Fibroblast of lung (primary cell): ENCODE data around the gene TXNRD2. TPM values are rescaled to one million over a fixed set of nuclear protein-coding genes. Genes with fewer than 3 reads are reported as not detected.

Source experiments
- DNase-seq, 2 donors: peaks; one replicate each; pipeline versions ENCODE4 v3.0.0 to v3.0.0-alpha.2; 2010; ENCODE audit warnings: low read depth in 2 of 2
- H2AFZ ChIP-seq: 2 replicates; pipeline ENCODE4 v1.5.1; 2012; ENCODE audit warnings: low read length, control low read depth, inconsistent platforms
- H3K27ac ChIP-seq: 2 replicates; pipeline ENCODE4 v1.5.1; 2011; ENCODE audit warnings: low read length, control low read depth; ENCODE audit not compliant: insufficient read depth
- H3K27me3 ChIP-seq: 2 replicates; pipeline ENCODE4 v1.5.1; 2011; ENCODE audit warnings: mild to moderate bottlenecking, low read length; ENCODE audit not compliant: control insufficient read depth, insufficient read depth
- H3K36me3 ChIP-seq: 2 replicates; pipeline ENCODE4 v1.5.1; 2011; ENCODE audit warnings: low read length; ENCODE audit not compliant: control insufficient read depth, insufficient read depth
- H3K4me1 ChIP-seq: 2 replicates; pipeline ENCODE4 v1.5.1; 2011; ENCODE audit warnings: low read length; ENCODE audit not compliant: control insufficient read depth, insufficient read depth; ENCODE audit errors: extremely low read depth
- H3K4me2 ChIP-seq: 2 replicates; pipeline ENCODE4 v1.5.1; 2011; ENCODE audit warnings: low read length, control low read depth; ENCODE audit not compliant: insufficient read depth; ENCODE audit errors: extremely low read depth
- H3K4me3 ChIP-seq, 4 experiments: fragments of 200-600 bp in 1 of 4; sonication (generic) in 1 of 4; replicated peaks in 1 of 4; 2 replicates each; pipeline ENCODE4 v1.5.1; 2011 to 2016; ENCODE audit warnings: low read length in 4 of 4, low read depth in 3 of 4, mild to moderate bottlenecking in 3 of 4, control low read depth in 2 of 4, inconsistent platforms in 1 of 4, mixed read lengths in 1 of 4; ENCODE audit not compliant: insufficient read depth in 1 of 4; ENCODE audit errors: control extremely low read depth in 1 of 4
- H3K79me2 ChIP-seq: 2 replicates; pipeline ENCODE4 v1.5.1; 2012; ENCODE audit warnings: mild to moderate bottlenecking, low read length, inconsistent platforms; ENCODE audit not compliant: control insufficient read depth, insufficient read depth
- H3K9ac ChIP-seq: 2 replicates; pipeline ENCODE4 v1.5.1; 2011; ENCODE audit warnings: mild to moderate bottlenecking, low read length, control low read depth; ENCODE audit not compliant: insufficient read depth
- H3K9me3 ChIP-seq: 2 replicates; pipeline ENCODE4 v1.5.1; 2012; ENCODE audit warnings: low read depth, low read length; ENCODE audit not compliant: control insufficient read depth, insufficient read depth
- H4K20me1 ChIP-seq: 2 replicates; pipeline ENCODE4 v1.5.1; 2011; ENCODE audit warnings: low read length; ENCODE audit not compliant: control insufficient read depth, insufficient read depth; ENCODE audit errors: extremely low read depth
- EZH2 ChIP-seq: IDR thresholded peaks from 2 replicates; pipeline ENCODE4 v1.5.1; 2012; ENCODE audit warnings: low read length, control low read depth, mild to moderate bottlenecking; ENCODE audit errors: missing control alignments
- polyA plus RNA-seq, 2 donors: library from polyadenylated mRNA; depleted of rRNA in 1 of 2; stranded (reverse) in 1 of 2; unstranded in 1 of 2; fragments of >200 nt; gene quantifications; 2 replicates each; pipeline ENCODE4 v1.2.1, GENCODE V29; 2011 to 2012; ENCODE audit warnings: missing spikeins in 1 of 2
- total RNA-seq: library from RNA; depleted of rRNA; stranded (reverse); fragments of >200 nt; gene quantifications from 2 replicates; pipeline ENCODE4 v1.2.1, GENCODE V29; 2014
- TF ChIP-seq, protein P1 (sequence below), 2 donors: IDR thresholded peaks in 1 of 2; conservative IDR thresholded peaks in 1 of 2; 1 replicate in 1 of 2; 2 replicates in 1 of 2; pipeline ENCODE4 v1.5.1; 2011 to 2012; ENCODE audit warnings: low read length in 2 of 2, control low read depth in 1 of 2, inconsistent platforms in 1 of 2, low read depth in 1 of 2, mild to moderate bottlenecking in 1 of 2

The TXNRD2 gene
- total and polyA plus RNA-seq, 2 donors (not counting 1 experiment from before 2014, with no cell fraction given), result 13.2 to 30.7 TPM

DNA sequence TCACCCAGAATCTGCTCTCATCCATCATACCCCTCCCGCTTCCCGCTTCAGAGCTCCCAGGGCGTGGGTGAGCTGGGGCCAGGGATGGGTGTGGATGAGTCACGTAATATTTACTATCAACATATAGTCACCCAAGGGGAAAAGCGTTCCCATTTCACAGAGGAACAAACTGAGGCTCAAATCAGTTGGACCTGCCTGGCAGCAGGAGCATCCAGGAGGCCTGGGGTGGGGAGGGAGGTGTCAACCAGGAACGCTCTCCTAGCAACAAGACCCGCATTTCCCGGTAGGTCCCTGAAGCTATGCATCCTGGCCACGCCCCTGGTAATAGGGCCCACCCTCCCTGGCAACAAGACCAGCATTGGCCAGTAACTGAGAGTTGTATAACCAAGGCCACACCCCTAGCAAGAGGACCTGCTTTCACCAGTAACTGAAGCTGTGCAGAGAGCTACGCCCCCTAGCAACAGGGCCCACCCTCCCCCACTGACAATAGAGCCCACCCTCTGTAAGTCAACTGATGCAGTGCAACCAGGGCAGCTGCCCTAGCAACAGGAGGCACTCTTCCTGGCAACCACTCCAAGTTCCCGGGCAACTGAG lies 32.7 kb upstream of the TXNRD2 start:
- Histone ChIP-seq H3K4me1 (no peaks in the 10 kb centered on the region), H3K4me2 (no peak overlapping the region), H3K4me3 (no peak overlapping the region), H3K27ac (no peak overlapping the region), H4K20me1 (no peaks in the 10 kb centered on the region), H3K27me3 (no peaks in the 10 kb centered on the region), H3K36me3 (peaks cover 12% of the 10 kb centered on the region), H2AFZ (no peak overlapping the region), H3K79me2 (no peaks in the 10 kb centered on the region), H3K9ac (no peak overlapping the region), H3K9me3 (no peaks in the 10 kb centered on the region)
- peak; percentile 32 to 79 for DNase-seq
- TF ChIP-seq, protein P1, sequence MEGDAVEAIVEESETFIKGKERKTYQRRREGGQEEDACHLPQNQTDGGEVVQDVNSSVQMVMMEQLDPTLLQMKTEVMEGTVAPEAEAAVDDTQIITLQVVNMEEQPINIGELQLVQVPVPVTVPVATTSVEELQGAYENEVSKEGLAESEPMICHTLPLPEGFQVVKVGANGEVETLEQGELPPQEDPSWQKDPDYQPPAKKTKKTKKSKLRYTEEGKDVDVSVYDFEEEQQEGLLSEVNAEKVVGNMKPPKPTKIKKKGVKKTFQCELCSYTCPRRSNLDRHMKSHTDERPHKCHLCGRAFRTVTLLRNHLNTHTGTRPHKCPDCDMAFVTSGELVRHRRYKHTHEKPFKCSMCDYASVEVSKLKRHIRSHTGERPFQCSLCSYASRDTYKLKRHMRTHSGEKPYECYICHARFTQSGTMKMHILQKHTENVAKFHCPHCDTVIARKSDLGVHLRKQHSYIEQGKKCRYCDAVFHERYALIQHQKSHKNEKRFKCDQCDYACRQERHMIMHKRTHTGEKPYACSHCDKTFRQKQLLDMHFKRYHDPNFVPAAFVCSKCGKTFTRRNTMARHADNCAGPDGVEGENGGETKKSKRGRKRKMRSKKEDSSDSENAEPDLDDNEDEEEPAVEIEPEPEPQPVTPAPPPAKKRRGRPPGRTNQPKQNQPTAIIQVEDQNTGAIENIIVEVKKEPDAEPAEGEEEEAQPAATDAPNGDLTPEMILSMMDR (conservative IDR thresholded peaks at IDR 0.05 in 1 of 2, IDR thresholded peaks at IDR 0.05 in 1 of 2; ENCODE audit: low read depth in 1 of 2, low read length in 2 of 2), result no peak
- TF ChIP-seq EZH2, result no peak

DNA sequence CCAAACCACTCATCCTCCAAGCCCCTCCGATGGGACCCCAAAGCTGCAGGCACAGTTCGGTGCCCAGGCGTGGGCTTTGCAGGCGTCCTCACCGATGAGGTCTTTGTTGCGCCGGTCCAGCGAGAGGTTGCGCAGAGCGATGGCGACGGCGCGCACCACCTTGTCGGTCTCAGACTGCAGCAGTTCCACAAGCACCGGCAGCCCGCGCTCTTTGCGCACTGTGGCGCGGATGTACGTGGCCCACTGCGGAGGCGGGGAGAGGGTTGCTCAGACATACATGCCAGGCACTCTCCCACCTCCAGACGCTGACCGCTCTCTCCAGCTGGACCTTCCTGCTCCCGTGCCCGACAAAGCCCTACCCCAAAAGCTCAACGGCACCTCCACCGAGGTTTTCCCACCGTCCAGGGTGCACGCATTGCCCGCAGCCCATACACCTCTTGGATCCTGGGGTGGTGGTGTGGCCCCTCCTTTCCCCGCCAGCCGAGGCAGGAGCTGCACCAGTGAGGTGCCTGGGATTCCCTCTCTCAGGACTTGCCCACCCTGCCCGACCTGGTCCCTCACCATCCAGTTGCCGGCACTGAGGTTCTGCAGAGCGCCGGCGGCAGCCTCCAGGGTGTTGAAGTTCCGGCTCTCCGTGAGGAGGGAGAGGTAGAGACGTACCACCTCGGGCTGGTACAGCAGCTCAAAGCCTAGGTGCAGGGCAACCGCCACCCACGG lies 32.1 kb upstream of the TXNRD2 start:
- no peaks in the 10 kb centered on the region for H3K9me3 ChIP-seq
- H3K27ac ChIP-seq, result no peak overlapping the region
- TF ChIP-seq, protein P1 (conservative IDR thresholded peaks at IDR 0.05 in 1 of 2, IDR thresholded peaks at IDR 0.05 in 1 of 2; ENCODE audit: low read depth in 1 of 2, low read length in 2 of 2), result no peak
- TF ChIP-seq EZH2, result no peak
- H2AFZ ChIP-seq, result no peak overlapping the region
- no peaks in the 10 kb centered on the region for H3K4me1 ChIP-seq
- H3K79me2 ChIP-seq, result no peaks in the 10 kb centered on the region
- H3K27me3 ChIP-seq, result no peaks in the 10 kb centered on the region
- peaks cover 12% of the 10 kb centered on the region for H3K36me3 ChIP-seq
- no peaks in the 10 kb centered on the region for H4K20me1 ChIP-seq
- DNase-seq, result no peak
- H3K9ac ChIP-seq, result no peak overlapping the region
- no peak overlapping the region for H3K4me3 ChIP-seq
- no peak overlapping the region for H3K4me2 ChIP-seq

GRCh38 chr22:19972652-19973550 lies 31.3 kb upstream of the TXNRD2 start:
- Histone ChIP-seq H3K4me1 (no peaks in the 10 kb centered on the region), H2AFZ (no peak overlapping the region), H3K4me2 (no peak overlapping the region), H3K27me3 (no peaks in the 10 kb centered on the region), H3K27ac (no peak overlapping the region), H3K4me3 (no peak overlapping the region), H3K79me2 (no peaks in the 10 kb centered on the region), H3K9me3 (no peaks in the 10 kb centered on the region), H3K9ac (no peak overlapping the region), H4K20me1 (no peaks in the 10 kb centered on the region), H3K36me3 (peaks cover 16% of the 10 kb centered on the region)
- TF ChIP-seq EZH2, result no peak
- TF ChIP-seq, protein P1 (conservative IDR thresholded peaks at IDR 0.05 in 1 of 2, IDR thresholded peaks at IDR 0.05 in 1 of 2; ENCODE audit: low read depth in 1 of 2, low read length in 2 of 2), result no peak
- DNase-seq, result no peak
